Pancreas (tissue), 10 donors: ENCODE results near the gene GFRA4. TPM values are rescaled to one million over a fixed set of nuclear protein-coding genes. Genes with fewer than 3 reads are reported as not detected.
A peak's percentile ranks its signal among the peaks of the same experiment; 100 is the strongest.

ENCODE experiments used
- ATAC-seq, 4 donors: fragments of 200-7000 bp; cut with Tn5 transposase; one replicate each; pipeline versions ENCODE4 v1.8.0 to v1.9.1; 2020; ENCODE audit warnings: mild to moderate bottlenecking in 4 of 4, moderate library complexity in 4 of 4
- DNase-seq, 6 donors: peaks; one replicate each; pipeline ENCODE4 v3.0.0-alpha.2; 2020
- FAIRE-seq: peaks from 2 replicates; lab custom pipeline; 2012; peaks lifted over from hg19 to GRCh38; lab: Jason Lieb, UNC
- H3K27ac ChIP-seq, 4 donors: fragments of 200-600 bp; sonication (generic); 1 replicate in 3 of 4; 2 replicates in 1 of 4; pipeline versions ENCODE4 v1.5.0 to v1.8.0; 2020
- H3K27me3 ChIP-seq, 4 donors: fragments of 200-600 bp; one replicate each; pipeline ENCODE4 v1.8.0; 2021
- H3K36me3 ChIP-seq, 3 donors: fragments of 200-600 bp; sonication (generic) in 1 of 3; one replicate each; pipeline versions ENCODE4 v1.5.0 to v1.8.0; 2020 to 2021
- H3K4me1 ChIP-seq, 3 donors: fragments of 200-600 bp; one replicate each; pipeline ENCODE4 v1.8.0; 2021
- H3K4me3 ChIP-seq, 4 donors: fragments of 200-600 bp; sonication (generic) in 2 of 4; one replicate each; pipeline versions ENCODE4 v1.5.0 to v1.8.0; 2020 to 2021
- H3K9me3 ChIP-seq, 4 donors: fragments of 200-600 bp; one replicate each; pipeline ENCODE4 v1.8.0; 2021
- WGBS, 2 donors: extraction: QIAGEN DNeasy Blood & Tissue Kit; methylation state at CpG; one replicate each; pipeline ENCODE4 v1.1.7; 2013; 5-methylcytosine and 5-hydroxymethylcytosine counted together
- intact Hi-C, 3 donors: fragments of 100-400 bp; cut with DNase I; formaldehyde crosslinking; loops; one replicate each; pipeline versions ENCODE4 v1.11.1 to v1.14.2; 2022
- polyA plus RNA-seq, 2 donors: library from polyadenylated mRNA; stranded (reverse); fragments of 200-250 nt; gene quantifications; one replicate each; pipeline ENCODE4 v1.2.3, GENCODE V29; 2013
- total RNA-seq, 6 donors: library from RNA; stranded (reverse); fragmentation: NEBNext Ultra II Directional in 4 of 6; extraction: Animal tissue kit (Norgen Biotek cat#: 25700) in 4 of 6; gene quantifications; one replicate each; pipeline versions ENCODE4 v1.2.1 to v1.2.4, GENCODE V29; 2021 to 2023
- TF ChIP-seq, protein P1 (sequence below), 4 donors: fragments of 200-600 bp; sonication (generic) in 3 of 4; IDR thresholded peaks; one replicate each; pipeline versions ENCODE4 v1.5.0 to v1.8.0; 2021; ENCODE audit warnings: antibody characterized with exemption in 4 of 4
- donor health status: healthy with polysubstance abuse.
- donor health status: DM: no; HTN: no; CAD: no; lungs with moderate emphysema.
- donor health status: DM: no; HTN: no; CAD: no.
- donor health status: control.
- donor health status: control.
- donor health status: Bipolar disorder and iron deficiency.
- donor health status: DM: yes; HTN: yes; CAD: no.
- donor health status: DM: no; HTN: no; CAD: no.
- donor health status: DM: no; HTN: no; CAD: no.
- donor health status: DM: yes; HTN: yes; CAD: no.

GFRA4 gene
- total and polyA plus RNA-seq, 8 donors: not detected

DNA sequence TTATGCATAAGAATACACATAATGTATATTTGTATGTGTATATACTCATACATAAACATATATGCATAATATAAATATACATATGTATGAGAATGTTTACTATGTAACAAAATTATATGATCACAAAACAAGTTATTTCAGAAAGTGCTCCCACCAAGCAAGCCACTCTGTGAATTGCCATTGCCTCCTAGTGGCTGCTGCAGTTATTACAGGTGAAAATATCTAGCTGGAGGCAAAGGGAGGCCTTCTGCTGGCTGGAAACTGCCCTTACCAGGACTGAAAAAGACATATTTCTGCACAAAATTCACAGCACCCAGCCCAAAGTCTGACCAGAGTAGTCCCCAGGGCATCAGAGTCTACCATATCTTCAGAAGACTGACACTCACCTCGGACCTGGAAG, 33.0 kb upstream of the GFRA4 start:
- no peaks in the 10 kb centered on the region for H3K9me3 ChIP-seq
- DNase-seq (no peak), FAIRE-seq (no peak), ATAC-seq (no peak)
- TF ChIP-seq, protein P1, sequence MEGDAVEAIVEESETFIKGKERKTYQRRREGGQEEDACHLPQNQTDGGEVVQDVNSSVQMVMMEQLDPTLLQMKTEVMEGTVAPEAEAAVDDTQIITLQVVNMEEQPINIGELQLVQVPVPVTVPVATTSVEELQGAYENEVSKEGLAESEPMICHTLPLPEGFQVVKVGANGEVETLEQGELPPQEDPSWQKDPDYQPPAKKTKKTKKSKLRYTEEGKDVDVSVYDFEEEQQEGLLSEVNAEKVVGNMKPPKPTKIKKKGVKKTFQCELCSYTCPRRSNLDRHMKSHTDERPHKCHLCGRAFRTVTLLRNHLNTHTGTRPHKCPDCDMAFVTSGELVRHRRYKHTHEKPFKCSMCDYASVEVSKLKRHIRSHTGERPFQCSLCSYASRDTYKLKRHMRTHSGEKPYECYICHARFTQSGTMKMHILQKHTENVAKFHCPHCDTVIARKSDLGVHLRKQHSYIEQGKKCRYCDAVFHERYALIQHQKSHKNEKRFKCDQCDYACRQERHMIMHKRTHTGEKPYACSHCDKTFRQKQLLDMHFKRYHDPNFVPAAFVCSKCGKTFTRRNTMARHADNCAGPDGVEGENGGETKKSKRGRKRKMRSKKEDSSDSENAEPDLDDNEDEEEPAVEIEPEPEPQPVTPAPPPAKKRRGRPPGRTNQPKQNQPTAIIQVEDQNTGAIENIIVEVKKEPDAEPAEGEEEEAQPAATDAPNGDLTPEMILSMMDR (IDR thresholded peaks at IDR 0.05): peak in 1 of 4 donors; percentile 23
- H3K27ac ChIP-seq: no peak overlapping the region
- H3K36me3 ChIP-seq: no peaks in the 10 kb centered on the region
- H3K4me1 ChIP-seq: no peaks in the 10 kb centered on the region
- H3K27me3 ChIP-seq: no peaks in the 10 kb centered on the region
- no peak overlapping the region for H3K4me3 ChIP-seq
- intact Hi-C loops: no loop called here
- 83 to 85% methylated on average over 1 of the region's 1 CpG for WGBS, 2 donors

DNA sequence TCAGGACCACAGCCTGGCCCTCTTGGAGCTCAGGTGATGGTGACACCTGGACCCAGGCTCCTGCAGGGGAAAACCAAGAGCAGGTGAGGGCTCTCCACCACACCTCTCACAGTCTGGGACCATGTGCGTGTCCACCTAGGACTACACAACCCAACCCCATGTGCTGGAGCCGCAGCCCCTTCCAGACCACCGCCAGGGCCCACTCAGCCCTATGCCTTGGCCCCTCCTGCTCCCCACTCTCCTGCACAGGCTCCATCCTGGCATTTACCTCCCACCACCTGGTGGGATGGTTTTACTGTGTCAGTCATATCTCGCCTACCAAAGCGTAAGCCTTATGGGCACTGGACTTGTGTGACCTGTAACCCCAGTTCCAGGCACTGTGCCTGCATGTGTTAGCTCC, 31.7 kb upstream of the GFRA4 start:
- intact Hi-C loops: no loop called here
- H3K27me3 ChIP-seq: no peaks in the 10 kb centered on the region
- H3K4me1 ChIP-seq: no peaks in the 10 kb centered on the region
- H3K36me3 ChIP-seq: no peaks in the 10 kb centered on the region
- no peak overlapping the region for H3K27ac ChIP-seq
- DNase-seq (no peak), ATAC-seq (no peak), FAIRE-seq (no peak)
- H3K9me3 ChIP-seq: no peaks in the 10 kb centered on the region
- TF ChIP-seq, protein P1 (IDR thresholded peaks at IDR 0.05): no peak
- 92 to 100% methylated on average over 5 of the region's 5 CpGs for WGBS, 2 donors
- no peak overlapping the region for H3K4me3 ChIP-seq

DNA sequence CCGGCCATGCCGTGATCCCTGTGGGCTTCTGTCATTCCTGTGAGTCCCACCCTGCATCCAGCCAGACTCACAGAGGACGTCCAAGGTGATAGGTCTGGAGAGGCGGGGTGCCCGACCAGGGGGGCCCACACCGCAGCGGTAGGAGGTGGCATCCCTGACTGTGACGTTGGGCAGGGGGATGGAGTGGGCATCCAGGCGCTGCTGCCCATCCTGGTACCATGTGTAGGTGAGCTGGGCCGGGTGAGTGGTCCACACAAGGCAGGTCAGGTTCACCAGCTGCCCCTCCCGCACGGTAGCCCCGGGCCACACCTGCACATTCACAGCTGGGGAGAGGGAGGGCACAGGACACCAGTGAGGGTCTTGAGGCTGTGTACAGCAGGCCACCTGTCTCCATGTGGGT, 30.2 kb upstream of the GFRA4 start:
- H3K27ac ChIP-seq: no peak overlapping the region
- intact Hi-C loops: no loop called here

DNA sequence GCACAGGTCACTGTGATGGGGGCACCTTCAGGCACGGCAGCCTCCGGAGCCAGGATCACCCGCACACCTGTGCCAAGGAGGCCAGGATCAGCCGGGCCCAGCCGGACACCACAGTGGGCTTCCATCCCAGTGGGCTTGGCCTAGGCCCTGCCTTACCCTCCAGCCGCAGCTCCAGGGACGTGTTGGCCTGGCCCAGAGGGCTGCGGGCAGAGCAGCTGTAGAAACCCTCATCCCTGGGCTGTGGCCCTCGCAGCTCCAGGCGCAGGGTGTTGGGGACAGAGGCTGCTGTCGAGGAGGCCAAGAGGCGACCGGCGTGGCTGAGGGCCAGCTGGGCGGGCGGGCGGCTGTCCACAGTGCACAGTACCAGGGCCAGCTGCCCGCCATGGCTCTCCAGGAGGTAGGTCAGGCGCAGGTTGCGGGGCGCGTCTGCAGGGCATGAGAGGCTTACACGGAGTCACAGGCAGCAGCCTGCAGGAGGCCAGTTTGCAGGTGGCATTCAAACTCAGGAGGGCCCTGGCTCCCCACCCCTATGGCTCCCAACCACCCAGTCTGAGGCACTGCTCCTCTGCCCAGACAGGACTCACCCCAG, 29.6 kb upstream of the GFRA4 start:
- H3K27me3 ChIP-seq: no peaks in the 10 kb centered on the region
- 88 to 94% methylated on average over 17 to 23 of the region's 23 CpGs for WGBS, 2 donors
- DNase-seq (peak in 1 of 6 donors; percentile 44), FAIRE-seq (no peak), ATAC-seq (no peak)
- intact Hi-C loops: no loop called here
- no peaks in the 10 kb centered on the region for H3K9me3 ChIP-seq
- TF ChIP-seq, protein P1 (IDR thresholded peaks at IDR 0.05): no peak
- no peak overlapping the region for H3K4me3 ChIP-seq
- H3K4me1 ChIP-seq: no peaks in the 10 kb centered on the region
- H3K27ac ChIP-seq: no peak overlapping the region
- H3K36me3 ChIP-seq: no peaks in the 10 kb centered on the region

More for the DNA sequence above, 30.2 kb upstream of the GFRA4 start:
- no peak for ATAC-seq
- Histone ChIP-seq H3K36me3 (no peaks in the 10 kb centered on the region), H3K27me3 (no peaks in the 10 kb centered on the region), H3K4me1 (no peaks in the 10 kb centered on the region), H3K9me3 (no peaks in the 10 kb centered on the region), H3K4me3 (no peak overlapping the region)
- TF ChIP-seq, protein P1 (IDR thresholded peaks at IDR 0.05): no peak
- no peak for FAIRE-seq
- no peak for DNase-seq
- WGBS, 2 donors: 84 to 87% methylated on average over 13 of the region's 13 CpGs

DNA sequence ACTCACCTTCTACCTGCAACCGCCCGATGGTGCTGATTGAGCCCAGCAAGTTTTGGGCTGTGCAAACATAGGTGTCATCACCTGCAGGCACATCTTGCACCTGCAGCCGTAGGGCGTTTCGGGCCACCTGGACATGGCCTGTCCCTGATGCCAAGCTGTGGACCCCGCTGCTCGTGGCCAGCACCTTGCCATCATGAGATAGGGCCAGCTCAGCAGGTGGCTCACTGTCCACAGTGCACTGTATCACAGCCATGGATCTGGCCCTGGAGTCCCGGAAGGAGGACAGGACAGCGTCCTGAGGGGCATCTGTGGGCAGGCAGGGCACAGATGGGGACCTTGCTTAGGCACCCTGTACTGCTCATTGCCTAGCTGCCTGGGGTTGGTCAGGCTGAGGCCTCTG, 28.7 kb upstream of the GFRA4 start:
- intact Hi-C loops: no loop called here
- Histone ChIP-seq H3K9me3 (no peaks in the 10 kb centered on the region), H3K4me1 (no peaks in the 10 kb centered on the region), H3K36me3 (no peaks in the 10 kb centered on the region), H3K27ac (no peak overlapping the region), H3K4me3 (no peak overlapping the region), H3K27me3 (no peaks in the 10 kb centered on the region)
- DNase-seq (no peak), ATAC-seq (no peak), FAIRE-seq (no peak)
- WGBS, 2 donors: 80 to 86% methylated on average over 9 of the region's 9 CpGs
- TF ChIP-seq, protein P1 (IDR thresholded peaks at IDR 0.05): no peak
